Measurements from ENCODE around the gene GNAQ.

GNAQ gene

DNA sequence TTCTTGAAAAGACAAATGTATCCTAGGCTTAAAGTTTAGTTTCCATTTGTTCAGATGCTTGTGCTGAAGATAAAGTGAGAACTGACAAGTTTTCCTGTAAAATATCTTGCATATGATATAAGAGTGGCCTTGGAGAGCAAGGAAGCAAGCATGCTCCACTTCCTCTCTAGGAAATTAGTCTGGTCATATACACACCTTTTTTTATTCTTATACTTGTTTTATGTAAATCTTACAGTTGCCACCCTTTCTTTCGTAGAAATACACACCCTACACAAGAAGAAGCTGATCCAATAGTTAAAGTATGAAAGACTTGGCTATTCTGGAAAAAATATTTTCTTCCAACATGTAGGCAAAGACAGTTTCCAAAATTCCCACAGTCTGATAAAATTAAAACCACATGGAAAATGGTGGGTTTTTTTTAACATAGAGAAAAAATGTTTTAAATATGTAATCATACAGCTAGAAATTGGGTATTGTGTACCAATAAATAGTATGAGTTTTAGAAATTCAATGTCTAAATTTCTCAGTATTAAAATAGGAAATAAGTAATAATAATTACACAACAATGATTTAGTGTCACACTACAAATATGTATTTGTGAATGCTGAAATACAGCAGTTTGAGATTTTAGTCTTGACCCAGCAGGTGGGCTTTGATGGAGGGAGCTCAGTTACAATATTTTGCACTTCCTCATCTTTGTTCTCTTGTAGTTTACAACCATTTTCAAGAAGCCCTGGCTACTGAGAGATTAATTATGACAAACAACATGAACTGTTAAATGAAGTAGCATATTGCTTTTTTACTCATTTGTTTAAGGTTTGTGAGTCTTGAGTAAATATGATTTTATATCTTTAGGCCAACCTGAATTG lies 197.8 kb downstream of the GNAQ start:
- no peak for DNase-seq
- H2BK5ac ChIP-seq (ENCODE audit: low read depth, low read length, poor library complexity, severe bottlenecking) = no peak overlapping the region
- no peak overlapping the region for H2BK120ac ChIP-seq (ENCODE audit: low read depth, low read length)
- no peak overlapping the region for H2AFZ ChIP-seq (ENCODE audit: low read depth, low read length)
- H3K23ac ChIP-seq (ENCODE audit: low read length in 2 of 2) = no peak overlapping the region
- H3K27ac ChIP-seq (ENCODE audit: low read length, poor library complexity, severe bottlenecking) = no peak overlapping the region
- H3K4ac ChIP-seq (ENCODE audit: low read depth in 1 of 2, low read length in 2 of 2) = no peak overlapping the region
- peaks cover 28% of the 10 kb centered on the region for H3K79me1 ChIP-seq (replicated peaks; ENCODE audit: low read length, poor library complexity, severe bottlenecking)
- H2BK12ac ChIP-seq (ENCODE audit: low read length in 2 of 2) = no peak overlapping the region
- H2BK15ac ChIP-seq (ENCODE audit: low read depth, poor library complexity, severe bottlenecking) = no peak overlapping the region
- no CpG with 5 or more reads among the region's 1 CpG for WGBS
- H3K36me3 ChIP-seq (ENCODE audit: control insufficient read depth in 1 of 2, insufficient read depth in 2 of 2, low read depth in 1 of 2, low read length in 2 of 2) = no peaks in the 10 kb centered on the region
- H3K4me3 ChIP-seq (ENCODE audit: insufficient read depth in 1 of 2, low read depth in 1 of 2, low read length in 2 of 2) = no peak overlapping the region
- no peak overlapping the region for H4K8ac ChIP-seq (ENCODE audit: low read length)
- H3K9ac ChIP-seq (ENCODE audit: low read length) = no peak overlapping the region
- H3K4me1 ChIP-seq (ENCODE audit: control insufficient read depth, insufficient read depth, low read depth, low read length) = peaks cover 3% of the 10 kb centered on the region
- no peak overlapping the region for H3K18ac ChIP-seq (ENCODE audit: low read depth in 1 of 2, low read length in 2 of 2)
- H3K14ac ChIP-seq (ENCODE audit: low read length in 2 of 2) = no peak overlapping the region
- no peaks in the 10 kb centered on the region for H3K27me3 ChIP-seq (ENCODE audit: control insufficient read depth in 1 of 2, insufficient read depth in 1 of 2, low read length in 2 of 2)
- no peak overlapping the region for H2AK5ac ChIP-seq (ENCODE audit: low read length, severe bottlenecking)
- no peak overlapping the region for H4K91ac ChIP-seq (ENCODE audit: low read length)
- no peaks in the 10 kb centered on the region for H3K9me3 ChIP-seq (ENCODE audit: control insufficient read depth, low read length)
- no peak overlapping the region for H3K4me2 ChIP-seq (ENCODE audit: low read length, poor library complexity, severe bottlenecking)

GRCh38 chr9:77832639-77833038 lies 199.0 kb downstream of the GNAQ start:
- no peak overlapping the region for H3K4ac ChIP-seq (ENCODE audit: low read depth in 1 of 2, low read length in 2 of 2)
- H3K9ac ChIP-seq (ENCODE audit: low read length) = no peak overlapping the region
- no peaks in the 10 kb centered on the region for H3K9me3 ChIP-seq (ENCODE audit: control insufficient read depth, low read length)
- no peak for DNase-seq
- no peak overlapping the region for H3K4me2 ChIP-seq (ENCODE audit: low read length, poor library complexity, severe bottlenecking)
- H2BK12ac ChIP-seq (ENCODE audit: low read length in 2 of 2) = no peak overlapping the region
- no peak overlapping the region for H4K8ac ChIP-seq (ENCODE audit: low read length)
- H3K27ac ChIP-seq (ENCODE audit: low read length, poor library complexity, severe bottlenecking) = no peak overlapping the region
- peaks cover 1% of the 10 kb centered on the region for H3K4me1 ChIP-seq (ENCODE audit: control insufficient read depth, insufficient read depth, low read depth, low read length)
- no peak overlapping the region for H2AK5ac ChIP-seq (ENCODE audit: low read length, severe bottlenecking)
- H2BK5ac ChIP-seq (ENCODE audit: low read depth, low read length, poor library complexity, severe bottlenecking) = no peak overlapping the region
- H3K23ac ChIP-seq (ENCODE audit: low read length in 2 of 2) = no peak overlapping the region
- H3K79me1 ChIP-seq (replicated peaks; ENCODE audit: low read length, poor library complexity, severe bottlenecking) = peaks cover 31% of the 10 kb centered on the region
- no peak overlapping the region for H3K4me3 ChIP-seq (ENCODE audit: insufficient read depth in 1 of 2, low read depth in 1 of 2, low read length in 2 of 2)
- H3K27me3 ChIP-seq (ENCODE audit: control insufficient read depth in 1 of 2, insufficient read depth in 1 of 2, low read length in 2 of 2) = no peaks in the 10 kb centered on the region
- no peak overlapping the region for H3K18ac ChIP-seq (ENCODE audit: low read depth in 1 of 2, low read length in 2 of 2)
- no peak overlapping the region for H2BK120ac ChIP-seq (ENCODE audit: low read depth, low read length)
- 95% methylated on average over 8 of the region's 9 CpGs for WGBS
- H4K91ac ChIP-seq (ENCODE audit: low read length) = no peak overlapping the region
- peak overlapping the region in 1 of 2 experiments; percentile 15 for H3K14ac ChIP-seq (ENCODE audit: low read length in 2 of 2)
- H3K36me3 ChIP-seq (ENCODE audit: control insufficient read depth in 1 of 2, insufficient read depth in 2 of 2, low read depth in 1 of 2, low read length in 2 of 2) = no peaks in the 10 kb centered on the region
- H2BK15ac ChIP-seq (ENCODE audit: low read depth, poor library complexity, severe bottlenecking) = no peak overlapping the region
- no peak overlapping the region for H2AFZ ChIP-seq (ENCODE audit: low read depth, low read length)

DNA sequence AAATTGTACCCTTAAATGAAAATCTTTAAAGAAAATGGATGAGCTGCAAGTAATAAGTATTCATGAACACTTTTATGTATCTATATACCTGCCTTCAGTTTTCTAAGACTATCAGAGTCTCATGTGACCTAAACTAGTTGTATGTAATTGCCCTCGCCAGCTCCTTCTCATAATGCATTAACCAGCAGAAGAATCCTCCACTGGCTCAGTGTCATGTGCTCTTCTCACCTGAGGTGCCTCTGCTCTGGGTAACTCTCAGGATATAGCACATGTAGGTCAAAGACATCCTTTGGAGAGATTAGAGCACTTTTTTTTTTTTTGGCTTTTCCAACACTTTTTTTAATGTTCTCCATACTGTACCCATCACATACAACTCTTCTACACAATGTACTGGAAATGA lies 199.8 kb downstream of the GNAQ start:
- Histone ChIP-seq H3K23ac (ENCODE audit: low read length in 2 of 2) (no peak overlapping the region), H2AK5ac (ENCODE audit: low read length, severe bottlenecking) (no peak overlapping the region), H2BK5ac (ENCODE audit: low read depth, low read length, poor library complexity, severe bottlenecking) (no peak overlapping the region), H3K14ac (ENCODE audit: low read length in 2 of 2) (no peak overlapping the region), H2BK120ac (ENCODE audit: low read depth, low read length) (no peak overlapping the region), H3K9me3 (ENCODE audit: control insufficient read depth, low read length) (no peaks in the 10 kb centered on the region), H3K18ac (ENCODE audit: low read depth in 1 of 2, low read length in 2 of 2) (no peak overlapping the region), H3K9ac (ENCODE audit: low read length) (no peak overlapping the region), H3K79me1 (replicated peaks; ENCODE audit: low read length, poor library complexity, severe bottlenecking) (peaks cover 28% of the 10 kb centered on the region), H3K4ac (ENCODE audit: low read depth in 1 of 2, low read length in 2 of 2) (peak overlapping the region in 1 of 2 experiments; percentile 37), H2AFZ (ENCODE audit: low read depth, low read length) (no peak overlapping the region), H3K36me3 (ENCODE audit: control insufficient read depth in 1 of 2, insufficient read depth in 2 of 2, low read depth in 1 of 2, low read length in 2 of 2) (no peaks in the 10 kb centered on the region), H3K4me2 (ENCODE audit: low read length, poor library complexity, severe bottlenecking) (no peak overlapping the region), H3K27ac (ENCODE audit: low read length, poor library complexity, severe bottlenecking) (no peak overlapping the region), H3K4me1 (ENCODE audit: control insufficient read depth, insufficient read depth, low read depth, low read length) (peaks cover 1% of the 10 kb centered on the region), H3K4me3 (ENCODE audit: insufficient read depth in 1 of 2, low read depth in 1 of 2, low read length in 2 of 2) (no peak overlapping the region), H4K91ac (ENCODE audit: low read length) (no peak overlapping the region), H4K8ac (ENCODE audit: low read length) (no peak overlapping the region), H3K27me3 (ENCODE audit: control insufficient read depth in 1 of 2, insufficient read depth in 1 of 2, low read length in 2 of 2) (no peaks in the 10 kb centered on the region), H2BK15ac (ENCODE audit: low read depth, poor library complexity, severe bottlenecking) (no peak overlapping the region), H2BK12ac (ENCODE audit: low read length in 2 of 2) (no peak overlapping the region)
- DNase-seq = no peak
- 100% methylated on average over 1 of the region's 1 CpG for WGBS

GRCh38 chr9:77830618-77831285 lies 200.9 kb downstream of the GNAQ start:
- no peak overlapping the region for H4K8ac ChIP-seq (ENCODE audit: low read length)

More at GRCh38 chr9:77830618-77831285, 200.9 kb downstream of the GNAQ start:
- no peak for DNase-seq
- Histone ChIP-seq H3K18ac (ENCODE audit: low read depth in 1 of 2, low read length in 2 of 2) (no peak overlapping the region), H4K91ac (ENCODE audit: low read length) (no peak overlapping the region), H3K4me1 (ENCODE audit: control insufficient read depth, insufficient read depth, low read depth, low read length) (peaks cover 1% of the 10 kb centered on the region), H2AK5ac (ENCODE audit: low read length, severe bottlenecking) (no peak overlapping the region), H3K9ac (ENCODE audit: low read length) (no peak overlapping the region), H3K4ac (ENCODE audit: low read depth in 1 of 2, low read length in 2 of 2) (no peak overlapping the region), H2BK12ac (ENCODE audit: low read length in 2 of 2) (no peak overlapping the region), H3K27me3 (ENCODE audit: control insufficient read depth in 1 of 2, insufficient read depth in 1 of 2, low read length in 2 of 2) (no peaks in the 10 kb centered on the region), H2BK15ac (ENCODE audit: low read depth, poor library complexity, severe bottlenecking) (no peak overlapping the region), H2BK120ac (ENCODE audit: low read depth, low read length) (no peak overlapping the region), H3K36me3 (ENCODE audit: control insufficient read depth in 1 of 2, insufficient read depth in 2 of 2, low read depth in 1 of 2, low read length in 2 of 2) (no peaks in the 10 kb centered on the region), H3K4me3 (ENCODE audit: insufficient read depth in 1 of 2, low read depth in 1 of 2, low read length in 2 of 2) (no peak overlapping the region), H3K4me2 (ENCODE audit: low read length, poor library complexity, severe bottlenecking) (no peak overlapping the region), H3K27ac (ENCODE audit: low read length, poor library complexity, severe bottlenecking) (no peak overlapping the region), H3K23ac (ENCODE audit: low read length in 2 of 2) (no peak overlapping the region), H3K9me3 (ENCODE audit: control insufficient read depth, low read length) (no peaks in the 10 kb centered on the region), H3K79me1 (replicated peaks; ENCODE audit: low read length, poor library complexity, severe bottlenecking) (peaks cover 31% of the 10 kb centered on the region), H2AFZ (ENCODE audit: low read depth, low read length) (no peak overlapping the region), H3K14ac (ENCODE audit: low read length in 2 of 2) (no peak overlapping the region), H2BK5ac (ENCODE audit: low read depth, low read length, poor library complexity, severe bottlenecking) (no peak overlapping the region)
